ENCODE data around the gene PLOD2. TPM values are rescaled to one million over a fixed set of nuclear protein-coding genes. Genes with fewer than 3 reads are reported as not detected.
"Not testable (repeated sequence)": the region's sequence is repeated elsewhere in the genome, so short reads cannot be mapped to it uniquely, and the experiment has no call there.

PLOD2 gene
- total and polyA plus RNA-seq, 3 experiments from 2014 or later = 0.18 to 0.35 TPM; not detected in 1

DNA sequence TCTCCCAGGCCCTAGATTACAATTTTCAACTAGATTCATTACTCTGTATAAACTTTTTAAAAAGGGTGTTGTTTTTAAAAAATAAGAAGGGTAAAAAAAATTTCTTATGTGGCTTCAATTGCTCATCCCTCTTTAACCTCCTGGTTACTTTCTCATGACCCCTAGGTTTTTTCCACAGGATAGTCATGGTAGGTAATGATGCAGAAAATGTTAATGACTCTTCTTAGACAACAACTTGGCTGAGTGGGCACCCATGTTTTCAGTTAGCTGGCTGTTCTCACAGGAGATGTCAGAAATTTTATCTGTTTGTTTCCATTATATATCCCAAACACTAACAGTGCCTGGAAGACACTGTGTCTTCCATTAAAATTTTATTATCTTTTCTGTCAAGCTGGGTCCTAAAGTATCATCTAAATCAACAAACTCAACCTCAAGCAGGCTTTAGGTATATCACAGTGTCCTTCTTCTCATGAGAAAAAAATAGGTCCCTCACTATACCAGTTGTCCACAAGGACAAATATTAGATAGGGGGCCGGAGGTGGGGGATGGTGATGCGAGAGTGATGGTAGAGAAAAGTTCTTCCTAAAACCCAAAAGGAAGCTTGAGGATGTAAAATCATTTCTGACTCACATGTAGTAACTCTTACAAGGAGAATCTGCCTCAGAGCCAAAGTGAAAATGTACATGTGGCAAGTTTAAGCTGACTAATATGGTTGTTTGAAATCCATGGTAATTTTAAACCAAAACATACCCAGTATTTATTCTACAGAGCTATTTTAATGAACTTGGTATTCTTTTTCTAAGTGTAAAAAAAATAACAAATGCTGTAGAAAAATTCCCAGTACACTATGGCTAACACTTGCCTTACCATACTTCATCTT, 43.3 kb downstream of the PLOD2 start:
- no peaks in the 10 kb centered on the region for H3K27me3 ChIP-seq (ENCODE audit: insufficient read depth, low read length, poor library complexity, severe bottlenecking)
- Mint-ChIP-seq H3K27me3 (no peaks in the 10 kb centered on the region), H3K4me3 (no peak overlapping the region), H3K9me3 (peaks cover 16 to 37% (median 26%) of the 10 kb centered on the region in 5 donors), H3K36me3 (peaks cover 0 to 2% (median 0%) of the 10 kb centered on the region in 3 donors), H3K4me1 (no peaks in the 10 kb centered on the region), H3K27ac (no peak overlapping the region)
- no peak overlapping the region for H3K4me3 ChIP-seq (ENCODE audit: low read length)
- ChIA-PET CTCF (no interaction called here), POLR2A (no interaction called here)
- no peaks in the 10 kb centered on the region for H3K4me1 ChIP-seq (ENCODE audit: insufficient read depth, low read length)
- H3K36me3 ChIP-seq (ENCODE audit: insufficient read depth, low read length) = no peaks in the 10 kb centered on the region
- no peaks in the 10 kb centered on the region for H3K9me3 ChIP-seq (ENCODE audit: low read length)
- no peak overlapping the region for H3K27ac ChIP-seq (ENCODE audit: low read depth, low read length)
- DNase-seq = no peak

DNA sequence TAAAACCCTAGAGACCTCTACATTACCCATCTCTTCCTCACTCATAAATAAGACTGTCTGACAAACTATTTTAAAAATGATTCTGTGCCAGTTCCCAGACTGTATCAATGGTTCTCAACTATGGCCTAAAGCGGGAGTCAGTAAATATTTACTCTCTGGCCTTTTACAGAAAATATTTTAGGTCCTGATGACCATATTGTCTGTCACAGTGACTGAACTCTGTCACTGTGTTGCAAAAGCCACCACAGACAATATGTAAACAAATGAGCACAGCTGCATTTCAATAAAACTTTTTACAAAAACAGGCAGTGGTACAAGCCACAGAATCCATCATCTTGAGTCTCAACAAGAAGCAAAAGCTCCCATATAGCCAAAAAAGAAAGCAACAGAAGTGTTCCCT, 45.4 kb downstream of the PLOD2 start:
- Histone ChIP-seq H3K9me3 (ENCODE audit: low read length) (no peaks in the 10 kb centered on the region), H3K27me3 (ENCODE audit: insufficient read depth, low read length, poor library complexity, severe bottlenecking) (no peaks in the 10 kb centered on the region), H3K4me1 (ENCODE audit: insufficient read depth, low read length) (no peaks in the 10 kb centered on the region), H3K4me3 (ENCODE audit: low read length) (no peak overlapping the region), H3K36me3 (ENCODE audit: insufficient read depth, low read length) (no peaks in the 10 kb centered on the region), H3K27ac (ENCODE audit: low read depth, low read length) (no peak overlapping the region)
- Mint-ChIP-seq H3K36me3 (peaks cover 0 to 2% (median 0%) of the 10 kb centered on the region in 3 donors), H3K4me3 (no peak overlapping the region), H3K27me3 (no peaks in the 10 kb centered on the region), H3K9me3 (peaks cover 19 to 36% (median 27%) of the 10 kb centered on the region in 5 donors), H3K4me1 (no peaks in the 10 kb centered on the region), H3K27ac (no peak overlapping the region)
- ChIA-PET CTCF (no interaction called here), POLR2A (no interaction called here)
- no peak for DNase-seq

DNA sequence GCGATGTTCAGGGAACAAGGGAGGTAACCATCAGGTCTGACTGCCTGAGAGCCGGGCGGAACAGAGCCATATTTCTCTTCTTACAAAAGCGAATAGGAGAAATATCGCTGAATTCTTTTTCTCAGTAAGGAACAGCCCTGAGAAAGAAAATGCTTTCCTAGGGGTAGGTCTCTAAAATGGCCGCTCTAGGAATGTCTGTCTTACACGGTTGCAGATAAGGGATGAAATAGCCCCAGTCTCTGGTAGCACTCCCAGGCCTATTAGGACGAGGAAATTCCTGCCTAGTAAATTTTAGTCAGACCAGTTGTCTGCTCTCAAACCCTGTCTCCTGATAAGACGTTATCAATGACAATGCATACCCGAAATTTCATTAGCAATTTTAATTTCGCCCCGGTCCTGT, 47.2 kb downstream of the PLOD2 start:
- H3K4me3 Mint-ChIP-seq; H3K27me3 ChIP-seq (ENCODE audit: insufficient read depth, low read length, poor library complexity, severe bottlenecking); H3K27ac Mint-ChIP-seq; H3K9me3 ChIP-seq (ENCODE audit: low read length); POLR2A ChIA-PET; H3K4me3 ChIP-seq (ENCODE audit: low read length); DNase-seq; H3K36me3 Mint-ChIP-seq; H3K36me3 ChIP-seq (ENCODE audit: insufficient read depth, low read length); CTCF ChIA-PET; H3K4me1 ChIP-seq (ENCODE audit: insufficient read depth, low read length); H3K4me1 Mint-ChIP-seq; H3K27me3 Mint-ChIP-seq; H3K27ac ChIP-seq (ENCODE audit: low read depth, low read length): not testable (repeated sequence)
- H3K9me3 Mint-ChIP-seq = peaks cover 19 to 36% (median 27%) of the 10 kb centered on the region in 5 donors

DNA sequence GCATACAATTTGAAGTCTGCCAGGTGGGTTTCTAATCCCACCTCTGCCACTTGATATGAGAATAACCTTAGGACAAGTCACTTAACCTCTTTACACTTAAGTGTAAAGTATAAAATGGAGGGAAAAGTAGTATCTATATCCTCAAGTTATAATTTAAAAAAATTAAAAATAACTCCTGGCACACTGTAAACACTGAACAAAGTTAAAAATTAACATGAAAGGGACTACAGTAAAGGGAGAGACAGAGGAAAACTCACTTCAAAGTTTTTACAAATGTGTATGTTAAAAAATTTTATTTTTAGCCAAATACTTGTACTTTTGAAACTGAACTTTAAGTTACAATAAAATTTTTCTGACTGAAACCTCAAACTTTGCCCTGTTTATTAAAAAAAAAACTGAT, 49.6 kb downstream of the PLOD2 start:
- ChIA-PET POLR2A (no interaction called here), CTCF (no interaction called here)
- no peaks in the 10 kb centered on the region for H3K36me3 ChIP-seq (ENCODE audit: insufficient read depth, low read length)
- H3K27me3 Mint-ChIP-seq = no peaks in the 10 kb centered on the region
- peaks cover 0 to 2% (median 0%) of the 10 kb centered on the region in 3 donors for H3K36me3 Mint-ChIP-seq
- H3K27me3 ChIP-seq (ENCODE audit: insufficient read depth, low read length, poor library complexity, severe bottlenecking) = no peaks in the 10 kb centered on the region
- H3K9me3 Mint-ChIP-seq = peaks cover 18 to 31% (median 26%) of the 10 kb centered on the region in 5 donors
- no peaks in the 10 kb centered on the region for H3K4me1 ChIP-seq (ENCODE audit: insufficient read depth, low read length)
- no peak overlapping the region for H3K4me3 Mint-ChIP-seq
- H3K4me1 Mint-ChIP-seq = no peaks in the 10 kb centered on the region
- H3K9me3 ChIP-seq (ENCODE audit: low read length) = no peaks in the 10 kb centered on the region
- H3K4me3 ChIP-seq (ENCODE audit: low read length) = no peak overlapping the region
- no peak overlapping the region for H3K27ac ChIP-seq (ENCODE audit: low read depth, low read length)
- DNase-seq = no peak
- no peak overlapping the region for H3K27ac Mint-ChIP-seq

DNA sequence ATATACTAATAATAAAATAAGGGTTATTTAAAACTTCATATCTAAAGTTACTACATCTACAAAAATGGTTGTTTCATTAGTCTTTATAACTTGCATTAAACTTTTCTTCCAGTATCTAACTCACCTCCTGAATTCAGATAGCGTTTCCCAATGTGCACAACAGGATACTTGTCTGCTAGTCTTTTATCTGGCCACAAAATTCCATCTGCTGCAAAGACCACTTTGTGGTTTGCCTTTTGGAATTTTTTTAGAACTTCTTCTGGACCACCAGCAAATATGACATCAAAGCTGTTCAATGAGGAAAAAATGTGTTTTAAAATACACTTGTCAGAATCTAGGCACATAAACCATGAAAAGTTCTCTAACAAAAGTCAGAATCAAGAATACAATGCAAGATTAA, 50.8 kb downstream of the PLOD2 start:
- Histone ChIP-seq H3K27me3 (ENCODE audit: insufficient read depth, low read length, poor library complexity, severe bottlenecking) (no peaks in the 10 kb centered on the region), H3K9me3 (ENCODE audit: low read length) (no peaks in the 10 kb centered on the region), H3K4me1 (ENCODE audit: insufficient read depth, low read length) (no peaks in the 10 kb centered on the region), H3K27ac (ENCODE audit: low read depth, low read length) (no peak overlapping the region), H3K36me3 (ENCODE audit: insufficient read depth, low read length) (no peaks in the 10 kb centered on the region), H3K4me3 (ENCODE audit: low read length) (no peak overlapping the region)
- ChIA-PET POLR2A (no interaction called here), CTCF (no interaction called here)
- H3K36me3 Mint-ChIP-seq = peaks cover 0 to 2% (median 0%) of the 10 kb centered on the region in 3 donors
- H3K4me1 Mint-ChIP-seq = no peaks in the 10 kb centered on the region
- peaks cover 14 to 24% (median 19%) of the 10 kb centered on the region in 5 donors for H3K9me3 Mint-ChIP-seq
- no peak overlapping the region for H3K27ac Mint-ChIP-seq
- no peaks in the 10 kb centered on the region for H3K27me3 Mint-ChIP-seq
- DNase-seq = no peak
- H3K4me3 Mint-ChIP-seq = no peak overlapping the region

DNA sequence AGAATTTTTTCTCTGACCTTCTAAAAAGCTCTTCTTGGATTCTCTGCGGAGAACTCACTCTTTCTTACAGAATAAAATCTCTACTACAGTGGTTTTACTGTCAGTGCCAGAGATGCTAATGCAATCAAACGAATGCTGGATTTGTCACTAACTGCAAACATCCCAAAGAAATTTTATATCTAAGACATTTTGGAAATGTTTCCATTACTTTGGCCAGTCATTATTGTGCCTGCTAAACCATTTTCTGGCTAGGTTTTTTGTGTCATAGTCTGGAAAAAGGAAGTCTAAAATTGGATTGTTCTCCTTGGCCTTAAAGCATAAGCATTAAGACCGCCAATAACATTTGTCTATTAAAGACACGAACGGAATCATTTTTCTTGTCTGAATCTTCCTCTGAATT, 54.0 kb downstream of the PLOD2 start:
- H3K27me3 ChIP-seq (ENCODE audit: insufficient read depth, low read length, poor library complexity, severe bottlenecking) = no peaks in the 10 kb centered on the region
- H3K36me3 ChIP-seq (ENCODE audit: insufficient read depth, low read length) = no peaks in the 10 kb centered on the region
- DNase-seq = no peak
- no peaks in the 10 kb centered on the region for H3K9me3 ChIP-seq (ENCODE audit: low read length)
- H3K27me3 Mint-ChIP-seq = no peaks in the 10 kb centered on the region
- peaks cover 0 to 9% (median 2%) of the 10 kb centered on the region in 5 donors for H3K9me3 Mint-ChIP-seq
- ChIA-PET CTCF (no interaction called here), POLR2A (no interaction called here)
- H3K36me3 Mint-ChIP-seq = no peaks in the 10 kb centered on the region
- no peak overlapping the region for H3K4me3 ChIP-seq (ENCODE audit: low read length)
- no peaks in the 10 kb centered on the region for H3K4me1 Mint-ChIP-seq
- H3K27ac Mint-ChIP-seq = no peak overlapping the region
- H3K4me3 Mint-ChIP-seq = no peak overlapping the region
- no peaks in the 10 kb centered on the region for H3K4me1 ChIP-seq (ENCODE audit: insufficient read depth, low read length)
- no peak overlapping the region for H3K27ac ChIP-seq (ENCODE audit: low read depth, low read length)

DNA sequence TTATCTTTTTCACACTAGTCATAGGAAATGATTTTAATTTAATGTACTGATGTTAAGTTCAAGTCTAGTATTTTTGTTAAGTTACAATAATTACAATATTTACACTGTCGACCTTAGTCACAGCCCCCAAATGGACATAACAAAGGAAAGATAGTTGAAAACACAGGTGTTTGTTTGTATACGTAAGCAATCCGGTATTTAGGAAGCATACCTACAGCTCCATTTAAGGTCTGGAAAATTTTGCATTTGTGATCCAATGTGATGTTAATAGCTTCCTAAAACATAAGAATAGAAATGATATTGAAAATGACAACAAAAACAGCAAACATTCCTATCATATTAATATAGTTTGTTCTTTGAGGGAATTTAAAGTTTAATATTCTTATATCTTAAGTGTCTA, 56.9 kb downstream of the PLOD2 start:
- H3K27me3 Mint-ChIP-seq = no peaks in the 10 kb centered on the region
- Histone ChIP-seq H3K9me3 (ENCODE audit: low read length) (no peaks in the 10 kb centered on the region), H3K4me3 (ENCODE audit: low read length) (no peak overlapping the region), H3K4me1 (ENCODE audit: insufficient read depth, low read length) (no peaks in the 10 kb centered on the region), H3K27ac (ENCODE audit: low read depth, low read length) (no peak overlapping the region), H3K27me3 (ENCODE audit: insufficient read depth, low read length, poor library complexity, severe bottlenecking) (no peaks in the 10 kb centered on the region), H3K36me3 (ENCODE audit: insufficient read depth, low read length) (no peaks in the 10 kb centered on the region)
- peaks cover 0 to 5% (median 0%) of the 10 kb centered on the region in 5 donors for H3K9me3 Mint-ChIP-seq
- no peak overlapping the region for H3K4me3 Mint-ChIP-seq
- CTCF ChIA-PET = no interaction called here
- H3K27ac Mint-ChIP-seq = no peak overlapping the region
- POLR2A ChIA-PET = no interaction called here
- DNase-seq = no peak
- H3K4me1 Mint-ChIP-seq = no peaks in the 10 kb centered on the region
- H3K36me3 Mint-ChIP-seq = no peaks in the 10 kb centered on the region

DNA sequence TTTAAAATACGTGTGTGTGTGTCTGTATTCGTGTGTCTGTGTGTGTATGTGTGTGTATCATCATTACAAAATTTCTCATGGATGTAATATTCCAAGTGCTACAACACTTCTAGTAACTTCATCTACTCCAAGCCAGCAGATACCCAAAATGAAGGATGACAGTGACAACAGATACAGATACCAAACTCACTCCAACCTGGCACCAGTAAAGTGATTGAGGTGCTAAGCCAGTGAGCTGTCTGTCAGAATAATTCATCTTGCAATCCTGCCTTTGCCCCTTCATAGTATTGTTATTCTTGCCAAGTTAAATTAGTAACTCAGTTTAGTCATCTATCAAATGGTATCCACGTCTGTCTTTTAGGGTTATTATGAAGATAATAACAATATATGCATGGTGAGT, 58.1 kb downstream of the PLOD2 start:
- Histone ChIP-seq H3K4me3 (ENCODE audit: low read length) (no peak overlapping the region), H3K4me1 (ENCODE audit: insufficient read depth, low read length) (no peaks in the 10 kb centered on the region), H3K36me3 (ENCODE audit: insufficient read depth, low read length) (no peaks in the 10 kb centered on the region), H3K9me3 (ENCODE audit: low read length) (no peaks in the 10 kb centered on the region), H3K27ac (ENCODE audit: low read depth, low read length) (no peak overlapping the region), H3K27me3 (ENCODE audit: insufficient read depth, low read length, poor library complexity, severe bottlenecking) (no peaks in the 10 kb centered on the region)
- DNase-seq = no peak
- POLR2A ChIA-PET = interaction anchor here (0.6 kb wide), 1 partner anchor 544 kb away, joined by 6 read pairs; no protein-coding TSS in a partner anchor
- H3K27me3 Mint-ChIP-seq = no peaks in the 10 kb centered on the region
- no peaks in the 10 kb centered on the region for H3K36me3 Mint-ChIP-seq
- H3K9me3 Mint-ChIP-seq = peaks cover 0 to 5% (median 0%) of the 10 kb centered on the region in 5 donors
- no peaks in the 10 kb centered on the region for H3K4me1 Mint-ChIP-seq
- CTCF ChIA-PET = no interaction called here
- no peak overlapping the region for H3K4me3 Mint-ChIP-seq
- H3K27ac Mint-ChIP-seq = no peak overlapping the region
